Hematopoietic multipotent progenitor cell treated with erythropoietin and hydrocortisone succinate and interleukin-3 and kit ligand, for 8 days (in vitro differentiated cells): ENCODE measurements around the gene GAS6.
"Not testable (repeated sequence)": the region's sequence is repeated elsewhere in the genome, so short reads cannot be mapped to it uniquely, and the experiment has no call there.

Source experiments
- DNase-seq: peaks from one replicate; pipeline ENCODE4 v3.0.0-alpha.2; 2015

GAS6 gene

DNA sequence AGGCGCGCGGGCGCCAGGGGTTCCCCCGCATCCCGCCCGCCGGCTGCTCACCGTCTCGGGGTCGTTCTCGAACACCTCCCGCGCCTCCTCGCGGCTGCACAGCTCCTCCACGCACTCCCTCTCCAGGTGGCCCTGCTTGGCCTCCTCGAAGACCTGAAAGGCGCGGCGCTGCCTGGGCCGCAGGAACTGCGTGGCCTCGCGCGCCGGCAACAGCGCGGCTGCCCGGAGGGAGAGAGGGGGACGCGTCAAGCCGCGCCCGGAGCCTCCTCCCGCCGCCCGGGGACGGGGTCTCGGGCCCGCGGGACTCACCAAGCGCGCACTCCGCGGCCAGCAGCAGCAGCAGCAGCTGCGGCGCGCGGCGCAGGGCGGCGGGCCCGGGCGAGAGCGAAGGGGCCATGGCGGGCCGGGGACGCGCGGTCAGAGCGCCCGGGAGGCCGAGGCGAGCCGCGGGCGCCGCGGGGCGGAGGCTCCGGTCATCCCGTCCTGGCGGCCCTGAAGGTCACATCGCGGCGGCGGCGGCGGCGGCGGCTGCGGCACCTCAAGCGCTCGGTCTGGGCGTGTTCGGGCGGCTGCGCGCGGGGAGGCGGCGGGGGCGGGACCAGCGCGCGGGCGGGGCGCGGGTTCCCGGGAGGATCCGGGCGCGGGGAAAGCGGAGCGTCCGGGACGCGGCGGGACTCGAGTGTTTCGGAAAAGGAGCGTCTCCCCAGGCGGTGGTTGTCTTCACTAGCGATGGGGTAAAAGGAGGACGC is at the start of gene GAS6:
Gene GAS6 (minus strand): TSS at position 553 of the 749 bp plus-strand sequence. CDS start 156 bp downstream, at position 397.
- no peak for DNase-seq

DNA sequence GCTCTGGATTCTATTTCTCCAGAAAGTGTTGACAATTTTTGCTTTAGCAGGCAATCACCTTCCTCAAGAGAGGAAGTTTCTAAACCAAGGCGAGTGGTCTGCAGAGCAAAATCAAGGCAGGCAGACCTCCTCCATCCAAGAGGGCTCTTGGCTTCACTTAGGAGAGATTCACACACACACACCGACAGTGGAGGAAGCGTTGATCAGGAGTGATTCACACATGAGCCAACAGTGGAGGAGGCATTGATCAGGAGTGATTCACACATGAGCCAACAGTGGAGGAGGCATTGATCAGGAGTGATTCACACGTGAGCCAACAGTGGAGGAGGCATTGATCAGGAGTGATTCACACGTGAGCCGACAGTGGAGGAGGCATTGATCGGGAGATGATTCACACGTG is 49.5 kb upstream of the GAS6 start:
- not testable (repeated sequence) for DNase-seq

GRCh38 chr13:113912596-113912995 is 48.7 kb upstream of the GAS6 start:
- DNase-seq, result no peak

GRCh38 chr13:113907635-113908617 is 44.0 kb upstream of the GAS6 start:
- no peak for DNase-seq

- no peak for DNase-seq
Observed at GRCh38 chr13:113906571-113906970, 42.7 kb upstream of the GAS6 start.

DNA sequence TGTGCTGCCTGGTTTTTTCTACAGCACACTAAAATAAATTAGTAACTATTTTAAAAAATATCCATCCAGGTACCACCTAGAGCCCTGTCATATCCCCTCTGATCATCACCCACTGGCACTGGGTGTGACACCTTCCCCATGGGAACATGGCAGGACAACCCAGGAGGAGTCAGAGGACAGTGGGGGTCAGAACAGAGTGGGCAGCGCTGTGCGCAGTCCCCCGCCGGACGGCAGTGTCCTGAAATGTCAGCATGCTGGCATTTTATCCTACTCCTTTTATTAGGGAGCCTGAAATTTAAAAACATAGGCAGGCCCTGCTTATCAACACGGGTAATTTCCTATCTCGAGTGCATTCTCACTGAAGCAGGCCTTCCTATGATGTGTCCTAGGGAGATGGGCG is 42.1 kb upstream of the GAS6 start:
- DNase-seq, result no peak

GRCh38 chr13:113905018-113905417 is 41.1 kb upstream of the GAS6 start:
- DNase-seq, result no peak

DNA sequence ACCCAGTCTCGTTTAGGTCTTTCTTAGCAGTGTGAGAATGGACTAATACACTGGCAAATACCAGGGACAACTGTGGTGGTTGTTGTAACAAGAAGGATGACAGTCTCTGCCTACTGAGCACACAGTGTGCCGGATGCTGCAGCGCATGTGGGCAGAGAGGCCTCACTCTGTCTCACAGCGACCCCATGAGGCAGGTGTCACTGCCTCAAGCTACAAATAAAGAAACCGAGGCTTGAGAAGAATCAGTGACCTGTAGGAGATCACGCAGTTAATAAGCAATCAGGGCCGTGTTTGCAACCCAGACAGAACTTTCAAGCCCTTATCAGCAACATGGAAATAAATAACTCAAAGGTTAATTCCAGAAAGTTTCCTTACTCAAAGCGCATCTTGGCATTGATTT is 40.5 kb upstream of the GAS6 start:
- peak; percentile 7 for DNase-seq

DNA sequence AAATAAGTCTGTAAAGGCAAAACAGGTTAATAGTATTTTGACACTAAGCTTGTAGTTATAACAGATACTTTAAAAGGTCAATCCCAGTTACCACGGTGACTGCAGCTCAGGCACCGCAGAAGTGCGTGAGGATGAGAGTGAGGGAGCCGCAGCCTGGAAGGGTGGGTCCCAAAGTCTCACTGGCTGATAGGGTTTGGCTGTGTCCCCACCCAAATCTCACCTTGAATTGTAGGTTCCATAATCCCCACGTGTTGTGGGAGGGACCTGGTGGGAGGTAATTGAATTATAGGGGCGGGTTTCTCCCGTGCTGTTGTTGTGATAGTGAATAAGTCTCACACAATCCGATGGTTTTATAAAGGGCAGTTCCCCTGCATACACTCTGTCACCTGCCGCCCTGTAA is 40.0 kb upstream of the GAS6 start:
- DNase-seq, result no peak

- no peak for DNase-seq
Observed at GRCh38 chr13:113902986-113903775, 39.3 kb upstream of the GAS6 start.

DNA sequence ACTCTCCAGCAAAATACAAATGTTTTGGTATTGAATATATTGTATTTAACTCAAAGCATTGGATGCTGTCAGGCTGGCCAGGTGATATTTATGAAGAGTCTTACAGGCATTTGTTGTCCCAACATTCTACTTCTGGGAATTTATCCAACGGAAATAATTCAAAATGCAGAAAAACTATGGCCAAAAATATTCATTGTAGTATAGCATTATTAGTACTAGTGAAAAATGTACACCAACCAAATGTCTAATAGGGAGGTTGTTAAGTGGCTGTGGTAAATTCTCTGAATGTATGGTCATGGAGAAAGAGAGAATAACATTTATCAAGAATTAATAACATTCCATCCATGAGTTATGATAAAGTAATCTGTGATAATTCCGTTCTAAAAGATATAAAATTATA is 38.6 kb upstream of the GAS6 start:
- DNase-seq, result no peak

DNA sequence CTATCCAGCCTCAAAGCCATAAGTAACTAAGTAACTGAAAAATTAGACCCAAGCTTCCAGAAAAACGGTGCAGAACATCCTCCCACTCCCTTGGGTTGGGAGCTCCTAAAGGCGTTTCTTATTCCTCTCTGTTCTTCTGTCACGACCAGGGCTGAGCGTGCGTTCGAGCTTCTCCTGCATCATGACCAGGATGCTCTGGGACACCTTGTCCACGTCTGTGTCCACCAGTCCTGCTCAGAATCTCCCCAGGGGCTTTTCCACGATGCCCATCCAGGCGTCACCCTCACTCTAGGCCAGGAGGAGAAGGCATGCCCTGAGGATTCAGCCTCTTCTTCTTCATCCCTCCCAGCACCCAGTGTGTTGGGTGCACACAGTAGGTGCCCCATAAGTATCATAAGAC is 37.8 kb upstream of the GAS6 start:
- DNase-seq, result no peak

DNA sequence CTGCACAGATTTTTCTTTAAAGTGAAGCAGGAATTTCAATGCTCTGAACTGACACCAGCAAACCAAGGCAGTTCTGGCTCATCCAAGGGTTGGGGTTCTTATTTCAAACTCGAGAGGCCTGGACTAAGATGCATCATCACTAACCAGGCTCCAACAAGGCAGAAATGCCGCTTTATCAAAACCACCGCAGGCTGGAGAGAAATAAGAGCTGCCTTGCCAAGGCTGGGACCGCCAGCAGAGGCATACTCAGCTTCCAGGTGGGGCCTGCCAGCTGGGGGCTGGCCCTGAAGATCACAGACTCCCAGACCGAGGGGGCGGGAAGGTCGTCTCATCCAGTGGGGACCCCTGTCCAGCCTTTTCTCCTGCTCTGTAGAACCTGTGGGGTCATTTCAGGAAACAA is 37.4 kb upstream of the GAS6 start:
- no peak for DNase-seq

DNA sequence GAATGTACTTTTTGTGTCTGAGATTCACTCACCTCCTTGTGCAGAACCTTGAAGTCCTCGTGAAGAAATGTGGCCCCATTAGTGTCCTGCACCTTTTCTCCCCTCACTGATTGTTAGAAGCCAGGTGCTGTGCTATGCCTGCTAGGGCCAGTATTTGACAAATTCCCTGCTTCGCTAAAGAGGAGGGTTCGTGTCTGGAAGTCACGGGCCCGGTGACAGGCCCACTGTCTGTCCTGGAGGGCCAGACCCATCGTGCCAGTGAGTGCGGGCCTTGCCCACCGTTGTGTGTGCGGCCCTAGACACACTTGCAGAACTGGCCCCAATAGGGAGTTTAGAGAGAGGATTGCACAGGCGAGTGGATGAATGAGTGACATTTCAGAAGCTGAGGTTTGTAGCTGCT is 36.8 kb upstream of the GAS6 start:
- no peak for DNase-seq

GRCh38 chr13:113898391-113898790 is 34.5 kb upstream of the GAS6 start:
- no peak for DNase-seq

GRCh38 chr13:113897966-113898365 is 34.1 kb upstream of the GAS6 start:
- no peak for DNase-seq

- DNase-seq, result no peak
Observed at GRCh38 chr13:113897161-113897560, 33.3 kb upstream of the GAS6 start.

- no peak for DNase-seq
Observed at GRCh38 chr13:113895436-113895835, 31.6 kb upstream of the GAS6 start.

- DNase-seq, result peak; percentile 50
Observed at GRCh38 chr13:113890774-113891480, 27.1 kb upstream of the GAS6 start.

GRCh38 chr13:113889467-113889866 is 25.6 kb upstream of the GAS6 start:
- DNase-seq, result no peak

- DNase-seq, result no peak
Observed at GRCh38 chr13:113888701-113889330, 24.9 kb upstream of the GAS6 start.

GRCh38 chr13:113887700-113888201 is 23.9 kb upstream of the GAS6 start:
- DNase-seq, result no peak
